Osteoblast (primary cell): ENCODE measurements around the gene RASA3. TPM values are rescaled to one million over a fixed set of nuclear protein-coding genes. Genes with fewer than 3 reads are reported as not detected.
A peak's percentile ranks its signal among the peaks of the same experiment; 100 is the strongest.

Experiments used
- DNase-seq: peaks from one replicate; pipeline ENCODE4 v3.0.0; 2011; ENCODE audit warnings: low spot score, mixed read lengths; ENCODE audit not compliant: insufficient read length; ENCODE audit errors: missing footprints
- H2AFZ ChIP-seq: 2 replicates; pipeline ENCODE4 v1.6.0; 2011; ENCODE audit warnings: mild to moderate bottlenecking, low read length
- H3K27ac ChIP-seq: 2 replicates; pipeline ENCODE4 v1.5.1; 2011; ENCODE audit warnings: mild to moderate bottlenecking, low read depth, low read length, moderate library complexity
- H3K27me3 ChIP-seq: 2 replicates; pipeline ENCODE4 v1.6.0; 2012; ENCODE audit warnings: mild to moderate bottlenecking, control low read depth, inconsistent platforms, low read length, moderate library complexity; ENCODE audit not compliant: insufficient read depth
- H3K36me3 ChIP-seq: 2 replicates; pipeline ENCODE4 v1.5.1; 2011; ENCODE audit warnings: mild to moderate bottlenecking, low read length, control low read depth, moderate library complexity; ENCODE audit not compliant: insufficient read depth
- H3K4me1 ChIP-seq: 2 replicates; pipeline ENCODE4 v1.5.1; 2011; ENCODE audit warnings: mild to moderate bottlenecking, low read length, control low read depth, moderate library complexity; ENCODE audit not compliant: insufficient read depth
- H3K4me2 ChIP-seq: 2 replicates; pipeline ENCODE4 v1.6.0; 2011; ENCODE audit warnings: mild to moderate bottlenecking, low read length; ENCODE audit not compliant: insufficient read depth
- H3K4me3 ChIP-seq: fragments of 200-600 bp; sonication (generic); 3 replicates; pipeline ENCODE4 v1.5.1; 2012; ENCODE audit warnings: mild to moderate bottlenecking, low read length, inconsistent platforms; ENCODE audit not compliant: insufficient read depth
- H3K79me2 ChIP-seq: 2 replicates; pipeline ENCODE4 v1.6.0; 2012; ENCODE audit warnings: mild to moderate bottlenecking, low read length, control low read depth, inconsistent platforms; ENCODE audit not compliant: insufficient read depth
- H3K9me3 ChIP-seq: 2 replicates; pipeline ENCODE4 v1.5.1; 2011; ENCODE audit warnings: low read depth, low read length, control low read depth
- H4K20me1 ChIP-seq: 2 replicates; pipeline ENCODE4 v1.6.0; 2012; ENCODE audit warnings: mild to moderate bottlenecking, low read length, control low read depth; ENCODE audit not compliant: insufficient read depth
- CTCF ChIP-seq: IDR thresholded peaks from 2 replicates; pipeline ENCODE4 v1.5.1; 2011; ENCODE audit warnings: mild to moderate bottlenecking, low read depth, low read length, moderate library complexity; ENCODE audit errors: extremely low read depth
- total RNA-seq: library from RNA; depleted of rRNA; stranded (reverse); fragments of >200 nt; gene quantifications from 2 replicates; pipeline ENCODE4 v1.2.3, GENCODE V29; 2012

The RASA3 gene
- total RNA-seq, 1 donor = 41.3 TPM

- no peaks in the 10 kb centered on the region for H3K36me3 ChIP-seq
- no peaks in the 10 kb centered on the region for H3K9me3 ChIP-seq
- no peak for TF ChIP-seq CTCF
- peaks cover 9% of the 10 kb centered on the region for H3K4me1 ChIP-seq
- H3K79me2 ChIP-seq = peaks cover 88% of the 10 kb centered on the region
- H3K4me3 ChIP-seq = no peak overlapping the region
- peaks cover 39% of the 10 kb centered on the region for H4K20me1 ChIP-seq
- no peaks in the 10 kb centered on the region for H3K27me3 ChIP-seq
- no peak overlapping the region for H3K4me2 ChIP-seq
- no peak overlapping the region for H2AFZ ChIP-seq
- H3K27ac ChIP-seq = peak overlapping the region; percentile 12
- peak; percentile 93 for DNase-seq
Measured at GRCh38 chr13:114101358-114102130, 30.9 kb downstream of the RASA3 start.

- Histone ChIP-seq H3K27me3 (no peaks in the 10 kb centered on the region), H3K36me3 (no peaks in the 10 kb centered on the region), H3K79me2 (peaks cover 88% of the 10 kb centered on the region), H3K4me1 (peaks cover 10% of the 10 kb centered on the region), H3K9me3 (no peaks in the 10 kb centered on the region), H3K4me3 (no peak overlapping the region), H4K20me1 (peaks cover 41% of the 10 kb centered on the region), H2AFZ (no peak overlapping the region), H3K27ac (peak overlapping the region; percentile 12), H3K4me2 (no peak overlapping the region)
- peak; percentile 93 for DNase-seq
- no peak for TF ChIP-seq CTCF
Measured at GRCh38 chr13:114100446-114101357, 31.7 kb downstream of the RASA3 start.

GRCh38 chr13:114099918-114100445 lies 32.4 kb downstream of the RASA3 start:
- Histone ChIP-seq H3K4me3 (no peak overlapping the region), H2AFZ (no peak overlapping the region), H3K36me3 (no peaks in the 10 kb centered on the region), H3K4me1 (peaks cover 12% of the 10 kb centered on the region), H4K20me1 (peaks cover 42% of the 10 kb centered on the region), H3K27ac (no peak overlapping the region), H3K4me2 (no peak overlapping the region), H3K9me3 (no peaks in the 10 kb centered on the region), H3K27me3 (no peaks in the 10 kb centered on the region), H3K79me2 (peaks cover 88% of the 10 kb centered on the region)
- peak; percentile 94 for DNase-seq
- TF ChIP-seq CTCF = no peak
